Progenitor cell of endocrine pancreas (in vitro differentiated cells): ENCODE results near the gene RDH14. TPM values are rescaled to one million over a fixed set of nuclear protein-coding genes. Genes with fewer than 3 reads are reported as not detected.
A peak's percentile ranks its signal among the peaks of the same experiment; 100 is the strongest.

Source experiments
- DNase-seq: peaks from one replicate; pipeline ENCODE4 v3.0.0; 2021; ENCODE audit warnings: low spot score; ENCODE audit not compliant: unreplicated experiment
- H3K27ac Mint-ChIP-seq: 2 replicates; pipeline ENCODE4 v1.8.0; 2021; ENCODE audit warnings: mild to moderate bottlenecking, moderate library complexity, mixed read lengths
- H3K27me3 Mint-ChIP-seq: 2 replicates; pipeline ENCODE4 v1.8.0; 2021; ENCODE audit warnings: mixed read lengths
- H3K36me3 Mint-ChIP-seq: 2 replicates; pipeline ENCODE4 v1.8.0; 2022; ENCODE audit warnings: mixed read lengths; ENCODE audit not compliant: insufficient read depth
- H3K4me1 Mint-ChIP-seq: 2 replicates; pipeline ENCODE4 v1.8.0; 2021; ENCODE audit warnings: low read depth, mixed read lengths
- H3K4me3 Mint-ChIP-seq: 2 replicates; pipeline ENCODE4 v1.8.0; 2021; ENCODE audit warnings: low read depth, mild to moderate bottlenecking, moderate library complexity, mixed read lengths
- H3K9me3 Mint-ChIP-seq: 2 replicates; pipeline ENCODE4 v1.8.0; 2021; ENCODE audit warnings: low read depth, mixed read lengths
- CTCF ChIP-seq: fragments of 200-600 bp; sonication (generic); IDR thresholded peaks from one replicate; pipeline ENCODE4 v1.5.0; 2021; ENCODE audit warnings: antibody characterized with exemption, mild to moderate bottlenecking; ENCODE audit not compliant: unreplicated experiment
- total RNA-seq: library from RNA; stranded (reverse); gene quantifications from 2 replicates; pipeline ENCODE4 v1.2.1, GENCODE V29; 2021

RDH14 gene
- total RNA-seq, 1 donor from 2014 or later: 25.5 TPM

DNA sequence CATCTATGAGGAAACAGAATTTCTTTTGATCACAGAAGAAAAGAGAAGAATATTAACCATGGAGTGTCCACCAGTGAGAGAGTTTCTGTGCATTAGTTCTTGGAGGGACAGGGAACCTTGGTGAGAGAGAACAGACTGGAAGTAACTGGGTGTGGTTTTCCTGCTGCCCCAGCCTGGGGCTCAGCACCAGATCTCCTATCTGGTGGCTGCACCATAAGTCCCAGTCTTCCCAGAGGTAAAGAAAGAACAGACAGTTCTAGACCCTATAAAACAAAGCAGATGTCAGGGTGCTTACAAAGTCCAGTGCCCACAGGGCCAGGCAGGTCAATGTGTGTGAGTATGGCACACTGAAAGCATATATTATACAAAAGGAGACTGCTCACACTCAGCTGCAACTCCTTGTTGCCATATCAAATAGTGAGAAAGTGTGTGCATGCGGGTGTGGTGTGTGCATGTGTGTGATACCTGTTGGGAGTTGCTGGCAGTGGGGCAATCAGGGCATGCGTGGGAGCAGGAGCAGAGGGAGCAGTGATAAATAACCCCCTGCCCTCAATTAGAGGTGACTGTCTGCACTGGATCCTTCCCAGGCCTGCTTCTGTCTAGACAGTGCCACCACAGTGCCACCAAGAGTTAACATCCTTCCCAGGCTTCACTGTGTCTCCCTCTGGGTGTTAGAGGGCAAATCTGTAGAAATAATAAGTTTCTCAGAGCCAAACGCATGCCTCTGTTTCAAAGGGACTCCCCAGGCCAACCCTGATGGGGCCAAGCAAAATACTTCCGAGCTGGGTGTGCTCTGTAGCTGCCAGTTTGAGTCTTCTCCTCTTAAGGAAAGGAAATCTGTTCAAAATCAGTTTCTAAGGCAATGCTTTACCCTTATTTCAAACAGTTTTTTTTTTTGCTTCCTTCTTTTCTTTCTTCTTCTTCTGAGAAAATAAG, 45.7 kb downstream of the RDH14 start:
- H3K27ac Mint-ChIP-seq: peak overlapping the region; percentile 62

GRCh38 chr2:18510775-18511174, 49.7 kb downstream of the RDH14 start:
- Mint-ChIP-seq H3K4me3 (no peak overlapping the region), H3K4me1 (peaks cover 3% of the 10 kb centered on the region), H3K36me3 (no peaks in the 10 kb centered on the region), H3K9me3 (no peaks in the 10 kb centered on the region), H3K27me3 (peaks cover 4% of the 10 kb centered on the region), H3K27ac (no peak overlapping the region)
- no peak for DNase-seq
- no peak for TF ChIP-seq CTCF

More for the DNA sequence above, 45.7 kb downstream of the RDH14 start:
- H3K27me3 Mint-ChIP-seq: peaks cover 9% of the 10 kb centered on the region
- no peak for DNase-seq
- H3K9me3 Mint-ChIP-seq: no peaks in the 10 kb centered on the region
- no peaks in the 10 kb centered on the region for H3K36me3 Mint-ChIP-seq
- H3K4me3 Mint-ChIP-seq: no peak overlapping the region
- TF ChIP-seq CTCF: no peak
- peaks cover 5% of the 10 kb centered on the region for H3K4me1 Mint-ChIP-seq

GRCh38 chr2:18506883-18507509, 53.5 kb downstream of the RDH14 start:
- no peaks in the 10 kb centered on the region for H3K9me3 Mint-ChIP-seq
- H3K4me1 Mint-ChIP-seq: no peaks in the 10 kb centered on the region

DNA sequence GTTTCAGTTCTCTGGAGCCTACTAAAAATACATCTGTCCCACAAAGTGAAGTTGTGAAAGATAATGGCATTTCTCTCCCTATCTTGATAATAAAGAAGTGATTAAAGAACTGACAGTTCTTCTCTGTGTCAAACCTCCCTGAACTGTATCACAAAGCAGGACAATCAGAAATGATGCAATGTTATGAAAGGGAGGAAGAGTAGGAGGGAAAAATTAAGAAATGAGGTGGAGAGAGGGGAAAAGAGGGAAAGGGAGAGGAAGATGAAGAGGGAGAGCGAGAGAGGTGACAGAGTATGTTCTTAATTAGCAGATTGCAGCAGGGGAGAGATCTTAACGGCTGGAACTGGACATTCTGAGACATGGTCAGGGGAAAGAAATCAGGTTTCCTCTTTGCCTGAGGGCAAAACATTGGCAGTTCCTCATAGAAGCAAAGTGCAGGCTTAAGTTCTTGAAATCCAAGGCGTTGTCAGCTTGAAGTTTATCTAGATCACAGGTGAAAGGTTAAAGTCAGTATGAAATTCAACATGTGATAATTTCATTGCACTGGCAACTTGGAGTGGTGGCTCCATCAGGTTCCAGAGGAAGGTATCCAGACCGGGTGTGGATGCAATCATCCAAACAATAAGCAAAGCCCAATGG, 54.6 kb downstream of the RDH14 start:
- no peak overlapping the region for H3K4me3 Mint-ChIP-seq
- H3K27me3 Mint-ChIP-seq: peaks cover 3% of the 10 kb centered on the region
- H3K9me3 Mint-ChIP-seq: no peaks in the 10 kb centered on the region
- no peaks in the 10 kb centered on the region for H3K4me1 Mint-ChIP-seq
- no peak overlapping the region for H3K27ac Mint-ChIP-seq
- no peaks in the 10 kb centered on the region for H3K36me3 Mint-ChIP-seq
- no peak for DNase-seq
- no peak for TF ChIP-seq CTCF

More at GRCh38 chr2:18506883-18507509, 53.5 kb downstream of the RDH14 start:
- H3K27me3 Mint-ChIP-seq: peaks cover 3% of the 10 kb centered on the region
- no peak for DNase-seq
- H3K27ac Mint-ChIP-seq: no peak overlapping the region
- H3K4me3 Mint-ChIP-seq: no peak overlapping the region
- no peak for TF ChIP-seq CTCF
- H3K36me3 Mint-ChIP-seq: no peaks in the 10 kb centered on the region

Other genes starting within 250 kb of the RDH14 start
- gene NT5C1B, start 28.9 kb upstream of the RDH14 start, total RNA-seq: not detected in 2 replicates